DND-41 (cell line): ENCODE data around the gene OCA2.

ENCODE experiments used
- ATAC-seq: fragments of 200-7000 bp; cut with Tn5 transposase; 3 replicates; pipeline ENCODE4 v1.9.1; 2021; ENCODE audit warnings: low read depth; ENCODE audit not compliant: insufficient read depth
- DNase-seq: peaks from one replicate; pipeline ENCODE4 v3.0.0-alpha.2; 2020
- H2AFZ ChIP-seq: 2 replicates; pipeline ENCODE4 v1.6.0; 2012; ENCODE audit warnings: low read depth, low read length
- H3K27ac ChIP-seq: 2 replicates; pipeline ENCODE4 v1.5.1; 2012; ENCODE audit warnings: low read length, inconsistent platforms
- H3K27me3 ChIP-seq: fragments of 200-600 bp; sonication (generic); 2 replicates; pipeline ENCODE4 v1.6.0; 2012; ENCODE audit warnings: low read length, mild to moderate bottlenecking, inconsistent platforms; ENCODE audit not compliant: insufficient read depth, poor library complexity
- H3K36me3 ChIP-seq: 2 replicates; pipeline ENCODE4 v1.5.1; 2012; ENCODE audit warnings: low read length, inconsistent platforms; ENCODE audit not compliant: insufficient read depth
- H3K4me1 ChIP-seq: 2 replicates; pipeline ENCODE4 v1.5.1; 2012; ENCODE audit warnings: mild to moderate bottlenecking, low read length; ENCODE audit not compliant: insufficient read depth
- H3K4me2 ChIP-seq: 2 replicates; pipeline ENCODE4 v1.6.0; 2012; ENCODE audit warnings: mild to moderate bottlenecking, moderate library complexity, low read length, inconsistent platforms; ENCODE audit not compliant: insufficient read depth
- H3K4me3 ChIP-seq, 2 experiments: fragments of 200-600 bp in 1 of 2; shearing (Covaris generic) in 1 of 2; 2 replicates each; pipeline ENCODE4 v1.5.1; 2012 to 2016; ENCODE audit warnings: inconsistent platforms in 2 of 2, low read length in 2 of 2, mild to moderate bottlenecking in 2 of 2, low read depth in 1 of 2, moderate library complexity in 1 of 2
- H3K79me2 ChIP-seq: 2 replicates; pipeline ENCODE4 v1.6.0; 2012; ENCODE audit warnings: low read length, inconsistent platforms; ENCODE audit not compliant: insufficient read depth
- H3K9ac ChIP-seq: 2 replicates; pipeline ENCODE4 v1.6.0; 2012; ENCODE audit warnings: low read depth, mild to moderate bottlenecking, inconsistent platforms, low read length, moderate library complexity
- H3K9me3 ChIP-seq: 2 replicates; pipeline ENCODE4 v1.5.1; 2012; ENCODE audit warnings: low read length, moderate library complexity, mild to moderate bottlenecking, inconsistent platforms; ENCODE audit not compliant: insufficient read depth, severe bottlenecking
- H4K20me1 ChIP-seq: 2 replicates; pipeline ENCODE4 v1.6.0; 2012; ENCODE audit warnings: low read length; ENCODE audit not compliant: insufficient read depth
- CTCF ChIP-seq: IDR thresholded peaks from 2 replicates; pipeline ENCODE4 v1.5.1; 2012; ENCODE audit warnings: borderline replicate concordance, low read length, moderate library complexity, mild to moderate bottlenecking; ENCODE audit not compliant: poor library complexity, severe bottlenecking; ENCODE audit errors: extremely low read depth
- EZH2 ChIP-seq: IDR thresholded peaks from 3 replicates; pipeline ENCODE4 v1.6.1; 2012; ENCODE audit warnings: borderline replicate concordance, low read depth, mild to moderate bottlenecking, moderate library complexity, low read length, inconsistent platforms; ENCODE audit not compliant: severe bottlenecking

The OCA2 gene

GRCh38 chr15:27747997-27748396 is 351.1 kb downstream of the OCA2 start:
- Histone ChIP-seq H3K36me3 (no peaks in the 10 kb centered on the region), H3K4me3 (no peak overlapping the region), H3K4me1 (no peaks in the 10 kb centered on the region), H3K9ac (no peak overlapping the region), H2AFZ (no peak overlapping the region), H3K9me3 (no peaks in the 10 kb centered on the region), H3K27ac (no peak overlapping the region), H3K79me2 (no peaks in the 10 kb centered on the region), H3K27me3 (no peaks in the 10 kb centered on the region), H4K20me1 (no peaks in the 10 kb centered on the region), H3K4me2 (no peak overlapping the region)
- ATAC-seq (no peak), DNase-seq (no peak)
- TF ChIP-seq CTCF: no peak
- TF ChIP-seq EZH2: no peak

- TF ChIP-seq CTCF (no peak), EZH2 (no peak)
- Histone ChIP-seq H3K4me3 (no peak overlapping the region), H3K9me3 (no peaks in the 10 kb centered on the region), H3K27ac (no peak overlapping the region), H3K36me3 (no peaks in the 10 kb centered on the region), H3K4me1 (no peaks in the 10 kb centered on the region), H3K79me2 (no peaks in the 10 kb centered on the region), H4K20me1 (no peaks in the 10 kb centered on the region), H3K4me2 (no peak overlapping the region), H2AFZ (no peak overlapping the region), H3K9ac (no peak overlapping the region), H3K27me3 (no peaks in the 10 kb centered on the region)
- DNase-seq (no peak), ATAC-seq (no peak)
Observed at GRCh38 chr15:27746401-27746955, 352.6 kb downstream of the OCA2 start.

GRCh38 chr15:27744641-27745040 is 354.5 kb downstream of the OCA2 start:
- no peaks in the 10 kb centered on the region for H3K27me3 ChIP-seq
- no peak overlapping the region for H2AFZ ChIP-seq
- no peak overlapping the region for H3K27ac ChIP-seq
- no peaks in the 10 kb centered on the region for H3K36me3 ChIP-seq
- no peaks in the 10 kb centered on the region for H3K9me3 ChIP-seq
- H3K4me3 ChIP-seq: no peak overlapping the region
- no peak overlapping the region for H3K9ac ChIP-seq
- no peaks in the 10 kb centered on the region for H4K20me1 ChIP-seq
- ATAC-seq: no peak
- no peaks in the 10 kb centered on the region for H3K79me2 ChIP-seq
- no peaks in the 10 kb centered on the region for H3K4me1 ChIP-seq
- TF ChIP-seq EZH2 (no peak), CTCF (no peak)
- no peak overlapping the region for H3K4me2 ChIP-seq
- DNase-seq: no peak

- no peak for DNase-seq
- H2AFZ ChIP-seq: no peak overlapping the region
- no peaks in the 10 kb centered on the region for H3K36me3 ChIP-seq
Observed at GRCh38 chr15:27743638-27744037, 355.5 kb downstream of the OCA2 start.

More at GRCh38 chr15:27743638-27744037, 355.5 kb downstream of the OCA2 start:
- Histone ChIP-seq H3K79me2 (no peaks in the 10 kb centered on the region), H4K20me1 (no peaks in the 10 kb centered on the region), H3K4me3 (no peak overlapping the region), H3K9ac (no peak overlapping the region), H3K4me2 (no peak overlapping the region), H3K27me3 (no peaks in the 10 kb centered on the region), H3K9me3 (no peaks in the 10 kb centered on the region), H3K4me1 (no peaks in the 10 kb centered on the region), H3K27ac (no peak overlapping the region)
- TF ChIP-seq EZH2: no peak
- no peak for TF ChIP-seq CTCF
- ATAC-seq: no peak
